ENCODE data around the gene HNRNPAB. TPM values are rescaled to one million over a fixed set of nuclear protein-coding genes. Genes with fewer than 3 reads are reported as not detected.
"Not testable (repeated sequence)": the region's sequence is repeated elsewhere in the genome, so short reads cannot be mapped to it uniquely, and the experiment has no call there.

The HNRNPAB gene
- total and polyA plus RNA-seq, 9 donors: 29.8 to 125 (median 100) TPM

DNA sequence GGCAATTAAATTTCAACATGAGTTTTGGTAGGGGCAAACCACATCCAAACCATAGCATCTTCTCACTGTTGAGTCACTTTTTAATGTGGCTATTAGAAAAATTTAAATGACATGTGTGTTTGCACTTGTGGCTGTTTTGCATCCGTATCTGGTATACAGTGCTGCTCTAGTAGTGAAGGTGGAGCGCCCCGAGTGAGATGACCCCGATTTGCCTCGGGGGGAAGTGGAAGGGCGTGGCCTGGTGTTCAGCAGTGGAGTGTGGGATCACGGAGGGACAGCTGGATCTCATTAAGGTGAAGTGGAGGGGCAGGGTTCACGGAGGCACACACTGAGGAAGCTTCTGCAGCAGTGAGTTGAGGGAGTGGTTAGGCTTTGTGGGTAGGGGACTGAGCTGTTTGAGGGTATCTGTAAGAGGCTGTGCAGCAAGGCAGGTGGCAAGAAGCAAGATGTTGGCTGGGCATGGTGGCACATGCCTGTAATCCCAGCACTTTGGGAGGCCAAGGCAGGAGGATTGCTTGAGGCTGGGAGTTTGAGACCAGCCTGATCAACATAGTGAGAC, 11.0 kb upstream of the HNRNPAB start:
- H3K27me3 ChIP-seq (ENCODE audit: control insufficient read depth, insufficient read depth, low read length): peaks cover 13% of the 10 kb centered on the region
- DNase-seq: no peak
- no peaks in the 10 kb centered on the region for H3K9me3 ChIP-seq (replicated peaks; ENCODE audit: control insufficient read depth, low read depth, low read length)
- 47% methylated on average over 8 of the region's 8 CpGs for WGBS (ENCODE audit: insufficient coverage)
- H3K36me3 ChIP-seq (ENCODE audit: control insufficient read depth, insufficient read depth, low read length): no peaks in the 10 kb centered on the region
- no peak overlapping the region for H3K27ac ChIP-seq (ENCODE audit: low read length)
- no peak overlapping the region for H3K4me3 ChIP-seq (ENCODE audit: low read length)
- no peaks in the 10 kb centered on the region for H3K4me1 ChIP-seq (ENCODE audit: control insufficient read depth, insufficient read depth, low read length)

DNA sequence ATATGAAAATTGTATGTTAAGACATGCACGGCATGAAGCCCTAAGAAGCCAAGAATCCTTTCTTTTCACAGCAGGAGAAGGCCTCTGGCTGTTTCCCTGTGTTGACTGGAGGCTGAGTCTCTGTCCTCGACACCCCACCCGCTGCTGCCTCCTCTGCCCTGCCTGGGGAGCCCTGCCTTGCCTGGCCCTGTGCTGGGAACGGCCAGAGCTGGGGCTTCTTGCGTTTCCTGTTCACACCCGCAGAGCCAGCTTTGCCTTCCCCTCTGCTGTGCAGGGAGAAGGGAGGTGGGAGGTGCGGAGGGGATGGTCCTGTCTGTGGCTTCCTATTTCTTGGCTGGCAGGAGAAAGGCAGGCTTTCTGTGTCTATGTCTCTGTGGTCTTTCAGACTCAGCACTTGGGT, 10.3 kb upstream of the HNRNPAB start:
- H3K27me3 ChIP-seq (ENCODE audit: control insufficient read depth, insufficient read depth, low read length): peaks cover 10% of the 10 kb centered on the region
- no peaks in the 10 kb centered on the region for H3K36me3 ChIP-seq (ENCODE audit: control insufficient read depth, insufficient read depth, low read length)
- DNase-seq: no peak
- no peak overlapping the region for H3K4me3 ChIP-seq (ENCODE audit: low read length)
- WGBS (ENCODE audit: insufficient coverage): 16% methylated on average over 6 of the region's 7 CpGs
- H3K27ac ChIP-seq (ENCODE audit: low read length): no peak overlapping the region
- no peaks in the 10 kb centered on the region for H3K9me3 ChIP-seq (replicated peaks; ENCODE audit: control insufficient read depth, low read depth, low read length)
- H3K4me1 ChIP-seq (ENCODE audit: control insufficient read depth, insufficient read depth, low read length): no peaks in the 10 kb centered on the region

DNA sequence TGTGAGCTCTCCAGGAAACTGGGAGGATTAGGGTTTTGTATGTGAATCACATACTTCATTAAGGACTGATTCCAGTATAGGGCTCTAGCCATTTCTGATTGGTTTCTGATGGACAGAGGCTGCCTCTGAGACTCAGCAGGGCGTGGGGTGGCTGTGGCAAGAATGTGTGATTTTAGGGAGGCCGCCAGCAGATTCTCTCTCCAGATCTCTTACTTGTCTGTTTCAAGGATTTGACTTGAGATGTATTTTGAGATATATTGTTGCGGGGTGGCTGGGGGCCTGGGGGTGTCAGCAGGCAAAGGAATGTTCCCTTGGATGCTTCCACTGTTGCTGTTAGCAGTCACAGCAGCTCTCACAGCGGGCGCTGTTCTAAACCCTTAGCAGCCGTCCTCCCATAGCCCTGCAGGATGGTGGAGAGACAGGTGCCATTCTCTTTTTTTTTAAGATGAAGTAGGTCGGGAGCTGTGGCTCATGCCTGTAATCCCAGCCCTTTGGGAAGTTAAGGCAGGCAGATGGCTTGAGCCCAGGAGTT, 8.0 kb upstream of the HNRNPAB start:
- no peak overlapping the region for H3K4me3 ChIP-seq (ENCODE audit: low read length)
- WGBS (ENCODE audit: insufficient coverage): 65% methylated on average over 7 of the region's 7 CpGs
- H3K27me3 ChIP-seq (ENCODE audit: control insufficient read depth, insufficient read depth, low read length): peaks cover 10% of the 10 kb centered on the region
- no peaks in the 10 kb centered on the region for H3K36me3 ChIP-seq (ENCODE audit: control insufficient read depth, insufficient read depth, low read length)
- no peak for DNase-seq
- H3K27ac ChIP-seq (ENCODE audit: low read length): no peak overlapping the region
- no peaks in the 10 kb centered on the region for H3K9me3 ChIP-seq (replicated peaks; ENCODE audit: control insufficient read depth, low read depth, low read length)
- no peaks in the 10 kb centered on the region for H3K4me1 ChIP-seq (ENCODE audit: control insufficient read depth, insufficient read depth, low read length)

DNA sequence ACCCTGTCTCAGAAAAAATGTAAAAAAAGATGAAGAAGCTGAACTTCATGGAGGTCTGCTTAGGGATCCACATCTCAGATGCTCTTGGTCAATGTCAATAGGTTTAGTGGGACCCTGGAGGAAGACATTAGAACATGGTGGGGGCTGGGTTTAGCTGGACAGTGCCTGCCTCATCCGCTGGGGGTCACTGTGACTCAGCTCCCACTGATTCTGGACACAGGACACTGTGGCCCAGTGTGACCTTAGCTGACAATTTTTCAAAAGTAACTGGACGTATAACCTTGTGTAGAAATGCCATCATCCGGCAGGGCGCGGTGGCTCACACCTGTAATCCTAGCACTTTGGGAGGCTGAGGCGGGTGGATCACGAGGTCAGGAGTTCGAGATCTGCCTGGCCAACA, 7.3 kb upstream of the HNRNPAB start:
- WGBS (ENCODE audit: insufficient coverage): 76% methylated on average over 8 of the region's 8 CpGs
- Histone ChIP-seq H3K9me3 (replicated peaks; ENCODE audit: control insufficient read depth, low read depth, low read length) (no peaks in the 10 kb centered on the region), H3K27ac (ENCODE audit: low read length) (no peak overlapping the region), H3K36me3 (ENCODE audit: control insufficient read depth, insufficient read depth, low read length) (no peaks in the 10 kb centered on the region), H3K4me3 (ENCODE audit: low read length) (no peak overlapping the region), H3K4me1 (ENCODE audit: control insufficient read depth, insufficient read depth, low read length) (no peaks in the 10 kb centered on the region), H3K27me3 (ENCODE audit: control insufficient read depth, insufficient read depth, low read length) (peaks cover 10% of the 10 kb centered on the region)
- no peak for DNase-seq

DNA sequence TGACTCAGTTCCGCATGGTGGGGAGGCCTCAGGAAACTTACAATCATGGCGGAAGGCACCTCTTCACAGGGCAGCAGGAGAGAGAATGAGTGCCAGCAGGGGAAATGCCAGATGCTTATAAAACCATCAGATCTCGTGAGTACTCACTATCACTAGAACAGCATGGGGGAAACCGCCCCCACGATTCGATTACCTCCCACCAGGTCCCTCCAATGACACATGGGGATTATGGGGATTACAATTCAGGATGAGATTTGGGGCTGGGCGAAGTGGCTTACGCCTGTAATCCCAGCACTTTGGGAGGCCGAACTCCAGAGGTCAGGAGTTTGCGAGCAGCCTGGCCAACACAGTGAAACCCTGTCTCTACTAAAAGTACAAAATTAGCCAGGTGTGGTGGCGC, 6.2 kb upstream of the HNRNPAB start:
- 100% methylated on average over 3 of the region's 11 CpGs for WGBS (ENCODE audit: insufficient coverage)
- H3K27me3 ChIP-seq (ENCODE audit: control insufficient read depth, insufficient read depth, low read length): peaks cover 10% of the 10 kb centered on the region

DNA sequence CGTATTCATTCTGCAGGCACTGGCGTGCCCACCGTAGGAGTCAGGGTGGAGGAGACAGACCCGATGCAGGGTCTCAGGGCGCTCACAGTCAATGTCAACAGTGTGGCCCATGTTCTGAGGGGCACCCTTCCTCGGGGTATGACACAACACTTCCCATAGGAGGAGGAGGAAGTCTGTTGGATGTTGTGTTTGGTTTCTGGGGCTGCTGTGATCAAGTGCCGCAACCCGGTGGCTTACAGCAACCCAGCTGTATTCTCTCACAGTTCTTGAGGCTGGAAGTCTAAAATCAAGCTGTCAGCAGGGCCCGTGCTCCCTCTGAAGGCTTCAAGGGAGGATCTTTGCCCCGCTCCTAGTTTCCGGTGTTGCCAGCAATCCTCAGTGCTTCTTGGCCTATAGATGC, 5.6 kb upstream of the HNRNPAB start:
- peaks cover under 1% of the 10 kb centered on the region for H3K4me1 ChIP-seq (ENCODE audit: control insufficient read depth, insufficient read depth, low read length)
- no peaks in the 10 kb centered on the region for H3K36me3 ChIP-seq (ENCODE audit: control insufficient read depth, insufficient read depth, low read length)
- H3K4me3 ChIP-seq (ENCODE audit: low read length): no peak overlapping the region
- no peak for DNase-seq
- H3K27me3 ChIP-seq (ENCODE audit: control insufficient read depth, insufficient read depth, low read length): peaks cover 8% of the 10 kb centered on the region
- no peaks in the 10 kb centered on the region for H3K9me3 ChIP-seq (replicated peaks; ENCODE audit: control insufficient read depth, low read depth, low read length)
- H3K27ac ChIP-seq (ENCODE audit: low read length): no peak overlapping the region
- WGBS (ENCODE audit: insufficient coverage): 54% methylated on average over 5 of the region's 11 CpGs

More for the DNA sequence above, 6.2 kb upstream of the HNRNPAB start:
- not testable (repeated sequence) for H3K4me3 ChIP-seq (ENCODE audit: low read length); H3K36me3 ChIP-seq (ENCODE audit: control insufficient read depth, insufficient read depth, low read length); H3K4me1 ChIP-seq (ENCODE audit: control insufficient read depth, insufficient read depth, low read length); H3K9me3 ChIP-seq (replicated peaks; ENCODE audit: control insufficient read depth, low read depth, low read length); H3K27ac ChIP-seq (ENCODE audit: low read length); DNase-seq

DNA sequence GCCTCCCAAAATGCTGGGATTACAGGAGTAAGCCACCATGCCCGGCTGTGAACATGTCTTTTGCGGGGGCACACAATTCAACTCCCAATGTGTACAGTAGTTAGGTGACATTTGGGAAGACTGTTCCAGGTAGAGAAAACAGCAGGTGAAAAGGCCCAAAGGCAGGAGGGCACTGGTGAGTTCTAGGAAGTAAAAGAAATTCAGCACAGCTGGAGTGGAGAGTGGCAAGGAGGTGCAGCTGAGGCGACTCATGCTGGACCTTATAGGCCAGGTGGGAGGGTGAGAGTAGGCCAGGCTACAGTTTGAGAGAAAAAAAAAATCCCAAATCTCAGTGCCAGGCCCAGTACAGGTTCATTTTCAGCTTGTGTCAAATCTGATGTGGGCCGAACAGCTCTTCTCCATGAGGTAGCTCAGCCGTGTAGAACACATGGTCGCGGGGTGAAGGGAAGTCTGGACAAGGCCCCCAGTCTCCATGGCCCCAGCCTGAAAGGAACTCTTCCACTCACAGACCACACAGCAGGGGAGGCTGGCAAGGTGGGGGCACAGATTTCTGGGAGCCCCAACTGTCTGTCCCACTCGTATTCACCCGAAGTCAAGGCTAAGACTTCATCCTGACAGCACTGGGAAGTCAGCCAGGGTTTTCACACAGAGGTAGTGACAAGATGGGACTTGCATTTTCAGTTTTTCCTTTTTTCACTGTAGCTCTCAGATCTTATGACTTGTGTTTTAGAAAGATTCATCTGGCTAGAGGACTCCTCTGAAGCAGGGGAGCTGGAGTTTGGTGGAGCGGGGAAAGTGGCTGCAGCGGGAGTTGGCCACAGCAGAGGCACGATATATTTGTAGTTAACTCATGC, 4.5 kb upstream of the HNRNPAB start:
- no peaks in the 10 kb centered on the region for H3K9me3 ChIP-seq (replicated peaks; ENCODE audit: control insufficient read depth, low read depth, low read length)
- no peak for DNase-seq
- H3K36me3 ChIP-seq (ENCODE audit: control insufficient read depth, insufficient read depth, low read length): no peaks in the 10 kb centered on the region
- H3K27ac ChIP-seq (ENCODE audit: low read length): no peak overlapping the region
- H3K27me3 ChIP-seq (ENCODE audit: control insufficient read depth, insufficient read depth, low read length): peaks cover 3% of the 10 kb centered on the region
- no peak overlapping the region for H3K4me3 ChIP-seq (ENCODE audit: low read length)
- 75% methylated on average over 8 of the region's 12 CpGs for WGBS (ENCODE audit: insufficient coverage)
- peaks cover 3% of the 10 kb centered on the region for H3K4me1 ChIP-seq (ENCODE audit: control insufficient read depth, insufficient read depth, low read length)

DNA sequence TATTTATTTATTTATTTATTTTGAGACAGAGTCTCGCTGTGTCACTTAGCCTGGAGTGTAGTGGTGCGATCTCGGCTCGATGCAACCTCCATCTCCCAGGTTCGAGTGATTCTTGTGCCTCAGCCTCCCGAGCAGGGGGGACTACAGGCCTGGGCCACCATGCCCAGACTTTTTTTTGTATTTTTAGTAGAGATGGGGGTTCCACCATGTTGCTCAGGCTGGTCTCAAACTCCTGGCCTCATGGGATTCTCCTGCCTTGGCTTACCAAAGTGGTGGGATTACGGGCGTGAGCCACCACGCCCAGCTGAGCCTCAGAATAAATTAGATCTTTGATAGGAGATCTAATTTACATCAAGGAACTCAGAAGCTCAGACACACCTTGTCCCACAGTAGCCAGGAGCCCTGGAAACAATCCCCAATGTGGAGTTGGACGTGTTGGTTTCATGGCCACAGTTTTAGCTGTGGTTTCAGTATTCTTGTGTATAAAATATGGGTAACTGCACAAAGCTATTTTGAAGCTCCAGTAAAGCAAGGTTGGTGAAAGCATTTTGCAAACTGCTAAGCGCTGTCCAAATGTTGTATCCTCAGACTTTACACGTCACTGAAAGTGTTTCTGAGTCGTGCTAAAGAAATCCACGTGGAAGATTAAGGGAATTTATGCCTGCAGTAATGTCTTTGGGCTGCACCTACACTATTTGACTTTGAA, 3.0 kb upstream of the HNRNPAB start:
- H3K27me3 ChIP-seq (ENCODE audit: control insufficient read depth, insufficient read depth, low read length): no peaks in the 10 kb centered on the region
- no peak for DNase-seq
- peaks cover 6% of the 10 kb centered on the region for H3K36me3 ChIP-seq (ENCODE audit: control insufficient read depth, insufficient read depth, low read length)
- H3K9me3 ChIP-seq (replicated peaks; ENCODE audit: control insufficient read depth, low read depth, low read length): no peaks in the 10 kb centered on the region
- H3K4me1 ChIP-seq (ENCODE audit: control insufficient read depth, insufficient read depth, low read length): peaks cover 13% of the 10 kb centered on the region
- WGBS (ENCODE audit: insufficient coverage): 58% methylated on average over 7 of the region's 14 CpGs
- H3K4me3 ChIP-seq (ENCODE audit: low read length): no peak overlapping the region
- no peak overlapping the region for H3K27ac ChIP-seq (ENCODE audit: low read length)

DNA sequence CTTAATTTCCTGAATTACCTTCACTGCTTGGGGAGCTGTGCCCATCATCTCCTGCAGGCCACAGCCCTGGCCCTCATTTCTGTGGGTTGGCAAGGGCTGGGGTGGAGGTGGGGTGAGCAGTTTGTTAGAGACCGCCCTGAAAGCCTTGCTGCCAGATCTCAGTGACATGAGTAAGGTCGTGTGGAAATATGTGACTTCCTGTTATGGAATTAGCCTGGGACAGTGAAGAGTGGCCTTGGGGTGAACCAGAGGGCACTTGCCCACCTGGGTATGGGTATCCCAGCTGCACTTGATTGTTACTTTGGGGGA, 2.5 kb upstream of the HNRNPAB start:
- no peak overlapping the region for H3K4me3 ChIP-seq (ENCODE audit: low read length)
- peaks cover 11% of the 10 kb centered on the region for H3K36me3 ChIP-seq (ENCODE audit: control insufficient read depth, insufficient read depth, low read length)
- H3K27ac ChIP-seq (ENCODE audit: low read length): no peak overlapping the region

DNA sequence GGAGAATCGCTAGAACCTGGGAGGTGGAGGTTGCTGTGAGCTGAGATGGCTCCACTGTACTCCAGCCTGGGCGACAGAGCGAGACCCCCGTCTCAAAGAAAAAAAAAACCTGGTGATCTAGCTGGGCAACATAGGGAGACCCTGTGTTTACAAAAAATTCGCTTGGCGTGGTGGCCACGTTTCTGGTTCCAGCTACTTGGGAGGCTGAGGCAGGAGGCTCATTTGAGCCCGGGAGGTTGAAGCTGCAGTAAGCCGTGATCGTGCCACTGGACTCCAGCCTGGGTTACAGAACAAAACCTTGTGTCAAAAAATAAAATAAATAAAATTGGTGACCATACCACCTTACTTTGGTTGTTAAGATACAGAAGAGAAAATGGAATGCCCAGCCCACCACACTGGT, 1.8 kb upstream of the HNRNPAB start:
- Histone ChIP-seq H3K36me3 (ENCODE audit: control insufficient read depth, insufficient read depth, low read length) (peaks cover 18% of the 10 kb centered on the region), H3K9me3 (replicated peaks; ENCODE audit: control insufficient read depth, low read depth, low read length) (no peaks in the 10 kb centered on the region), H3K27ac (ENCODE audit: low read length) (no peak overlapping the region), H3K4me1 (ENCODE audit: control insufficient read depth, insufficient read depth, low read length) (peaks cover 23% of the 10 kb centered on the region), H3K27me3 (ENCODE audit: control insufficient read depth, insufficient read depth, low read length) (no peaks in the 10 kb centered on the region), H3K4me3 (ENCODE audit: low read length) (no peak overlapping the region)
- DNase-seq: no peak
- 95% methylated on average over 6 of the region's 10 CpGs for WGBS (ENCODE audit: insufficient coverage)

More for the DNA sequence above, 2.5 kb upstream of the HNRNPAB start:
- WGBS (ENCODE audit: insufficient coverage): 33% methylated on average over 2 of the region's 2 CpGs
- H3K27me3 ChIP-seq (ENCODE audit: control insufficient read depth, insufficient read depth, low read length): no peaks in the 10 kb centered on the region
- peaks cover 18% of the 10 kb centered on the region for H3K4me1 ChIP-seq (ENCODE audit: control insufficient read depth, insufficient read depth, low read length)
- no peak for DNase-seq
- H3K9me3 ChIP-seq (replicated peaks; ENCODE audit: control insufficient read depth, low read depth, low read length): no peaks in the 10 kb centered on the region
